Hematopoietic multipotent progenitor cell treated with erythropoietin and hydrocortisone succinate and interleukin-3 and kit ligand, for 6 days (in vitro differentiated cells): ENCODE results near the gene RHOB.
"Not testable (repeated sequence)": the region's sequence is repeated elsewhere in the genome, so short reads cannot be mapped to it uniquely, and the experiment has no call there.

Source experiments
- DNase-seq: peaks from one replicate; pipeline ENCODE4 v3.0.0-alpha.2; 2015

The RHOB gene

DNA sequence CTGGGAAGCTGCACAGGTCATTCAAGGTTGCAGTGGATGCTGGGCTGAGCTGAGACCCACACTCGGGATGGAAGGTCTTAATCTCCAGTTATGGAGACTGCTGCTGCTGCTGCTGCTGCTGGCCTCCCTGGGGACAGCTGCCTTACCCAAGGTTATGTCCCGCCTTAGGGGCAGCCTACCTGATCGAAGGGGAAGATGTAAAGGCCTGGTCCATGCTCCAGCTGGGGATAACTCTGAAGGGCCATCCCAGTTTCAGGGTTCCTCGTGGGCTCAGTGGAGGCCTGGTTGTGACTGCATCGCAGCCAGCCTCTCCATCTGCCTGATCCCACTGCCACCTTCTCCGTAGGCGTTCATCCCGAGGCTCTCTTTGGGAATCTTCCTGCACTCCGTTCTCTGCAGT is 33.0 kb downstream of the RHOB start:
- no peak for DNase-seq

DNA sequence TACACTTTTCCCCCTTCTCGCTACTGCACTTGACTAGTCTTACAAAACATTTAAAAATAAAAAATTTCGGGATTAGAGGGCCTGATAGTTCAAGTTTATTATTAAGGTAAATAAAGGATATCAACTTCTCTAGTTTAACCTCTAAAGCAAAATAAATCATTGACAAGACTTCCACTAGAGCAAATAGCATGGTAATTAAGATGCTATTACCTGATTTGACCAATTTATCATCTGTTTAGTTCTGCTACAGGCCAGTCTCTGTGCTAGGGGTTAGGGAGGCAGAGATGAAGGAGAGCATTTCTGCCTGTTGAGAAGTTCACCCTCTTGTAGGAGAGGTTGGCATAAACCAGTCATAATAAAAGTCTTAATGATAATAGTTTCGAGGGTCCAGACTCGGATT is 34.0 kb downstream of the RHOB start:
- DNase-seq: no peak

GRCh38 chr2:20481798-20482405 is 35.0 kb downstream of the RHOB start:
- no peak for DNase-seq

- DNase-seq: no peak
Measured at GRCh38 chr2:20482725-20483124, 35.9 kb downstream of the RHOB start.

DNA sequence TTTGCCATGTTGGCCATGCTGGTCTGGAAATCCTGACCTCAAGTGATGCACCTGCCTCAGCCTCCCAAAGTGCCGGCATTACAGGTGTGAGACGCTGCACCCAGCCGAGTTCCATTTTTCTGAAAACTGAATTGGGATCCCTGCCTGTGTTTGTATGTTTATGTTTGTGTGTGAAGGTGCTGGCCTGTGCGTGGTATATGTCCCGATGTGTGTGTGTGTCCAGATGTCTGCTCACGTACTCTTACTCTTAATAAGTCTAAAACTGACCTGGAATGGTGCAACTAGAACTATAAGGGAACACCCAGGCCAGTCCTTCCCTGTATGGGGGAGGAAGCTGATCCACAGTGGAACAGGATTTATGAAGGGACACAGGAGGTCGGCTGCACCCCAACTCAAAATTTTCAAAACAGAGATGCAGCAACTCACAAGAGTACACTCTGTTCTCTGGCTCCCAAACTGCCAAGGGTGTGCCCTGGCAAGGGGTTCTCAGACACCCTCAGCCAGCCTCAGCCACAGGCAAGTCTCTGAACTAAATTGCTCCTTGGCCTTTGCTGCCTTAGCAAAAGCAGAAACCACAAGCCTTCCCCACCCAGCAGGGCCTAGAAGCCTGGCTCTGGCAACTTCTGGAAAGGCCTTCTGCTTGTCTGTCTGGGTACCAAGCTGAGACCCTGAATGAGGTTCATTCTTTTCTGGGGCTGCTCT is 36.5 kb downstream of the RHOB start:
- DNase-seq: peak; percentile 50

DNA sequence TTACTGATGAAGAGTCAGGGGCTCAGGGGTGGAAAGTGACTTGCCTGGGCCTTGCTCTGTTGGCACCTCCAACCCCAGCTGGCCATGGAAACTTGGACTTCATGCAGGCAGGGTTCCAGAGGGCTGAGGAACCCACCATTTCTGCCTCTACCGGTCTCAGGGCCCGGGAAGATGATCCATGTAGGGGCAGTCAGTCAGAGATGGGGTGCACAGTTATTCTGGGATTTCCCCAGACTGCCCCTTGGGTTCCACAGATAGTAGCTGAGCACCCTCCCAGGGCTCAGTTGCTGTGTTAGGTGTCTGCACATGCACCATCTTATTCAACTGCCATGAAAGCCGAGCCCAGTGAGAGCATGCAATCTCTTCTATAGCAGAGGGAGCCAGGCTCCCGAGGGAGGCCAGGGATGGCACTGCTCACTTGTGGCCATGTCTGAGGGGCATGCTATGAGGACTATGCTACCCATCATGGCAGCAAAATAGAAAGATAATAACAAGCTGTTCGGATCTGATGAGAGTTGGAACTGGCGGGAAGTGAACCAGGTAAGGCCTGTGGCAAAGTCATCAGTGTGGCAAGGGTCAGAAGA is 37.3 kb downstream of the RHOB start:
- no peak for DNase-seq

DNA sequence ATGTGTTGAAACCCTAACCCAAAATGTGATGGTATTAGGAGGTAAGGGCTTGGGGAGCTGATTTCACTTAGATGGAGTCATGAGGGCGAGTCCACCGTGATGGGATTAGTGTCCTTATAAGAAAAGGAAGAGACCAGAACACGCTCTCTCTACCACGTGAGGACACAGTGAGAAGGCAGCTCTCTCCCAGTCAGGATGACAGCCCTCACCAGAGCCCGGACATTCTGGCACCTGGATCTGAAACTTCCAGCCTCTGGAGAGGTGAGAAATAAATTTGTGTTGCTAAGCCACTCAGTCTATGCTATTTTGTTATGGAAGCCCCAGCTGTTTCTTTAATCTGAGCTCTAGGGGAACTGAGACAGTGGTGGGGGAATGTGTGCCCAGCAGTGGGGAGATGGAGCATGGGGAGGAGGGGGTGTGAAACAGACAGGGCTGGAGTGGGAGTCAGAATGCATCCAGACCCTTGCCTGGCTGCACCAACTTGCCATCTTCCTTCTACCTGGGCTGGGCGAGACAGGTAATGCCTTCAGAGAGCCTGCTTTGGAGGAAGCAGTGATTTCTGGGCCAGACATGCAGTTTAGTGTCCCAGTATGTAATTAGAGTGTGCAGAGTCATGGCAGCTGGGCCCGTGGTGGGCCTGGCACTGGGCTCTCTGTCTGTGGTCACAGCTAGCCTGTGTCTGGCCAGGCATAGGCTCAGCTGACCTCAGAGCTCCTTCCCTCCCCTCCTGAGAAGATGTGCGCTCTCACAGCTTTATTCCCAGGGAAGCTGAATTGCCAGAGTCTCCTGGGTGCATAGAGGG is 38.1 kb downstream of the RHOB start:
- no peak for DNase-seq

DNA sequence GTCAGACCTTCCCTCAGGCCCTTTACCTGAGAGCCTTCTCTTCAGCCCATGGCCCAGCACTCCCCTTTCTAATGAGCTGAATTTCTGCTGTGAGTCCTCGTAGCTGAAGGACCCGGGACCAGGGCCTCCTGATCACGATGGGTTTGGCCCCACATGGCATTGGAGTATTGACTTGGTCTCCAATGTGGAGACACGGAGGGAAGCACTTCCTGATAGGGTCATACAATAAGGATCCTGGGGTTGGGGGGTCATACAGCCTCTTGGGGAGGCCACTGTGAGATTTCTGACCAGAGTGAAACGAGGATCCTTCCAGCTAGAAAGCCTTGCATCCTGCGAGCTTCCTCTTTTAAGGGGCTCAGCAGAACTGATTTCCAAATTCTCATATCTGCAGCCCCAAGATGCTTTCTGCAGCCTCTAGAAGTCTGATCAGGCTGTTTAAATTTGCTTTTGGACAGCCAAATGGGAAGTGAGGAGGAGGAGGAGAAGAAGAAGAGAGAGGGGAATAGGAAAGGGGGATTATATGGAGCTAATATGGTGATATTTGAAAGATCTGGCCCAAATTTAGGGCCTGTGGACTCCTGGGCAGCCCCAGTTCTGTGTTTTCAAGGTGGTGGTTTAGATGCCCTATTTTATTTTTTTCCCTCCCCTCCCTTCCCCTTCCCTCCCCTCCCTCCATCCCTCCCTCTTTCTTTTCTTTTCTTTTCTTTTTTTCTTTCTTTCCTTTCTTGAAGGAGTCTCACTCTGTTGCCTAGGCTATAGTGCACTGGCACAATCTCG is 38.9 kb downstream of the RHOB start:
- DNase-seq: no peak

DNA sequence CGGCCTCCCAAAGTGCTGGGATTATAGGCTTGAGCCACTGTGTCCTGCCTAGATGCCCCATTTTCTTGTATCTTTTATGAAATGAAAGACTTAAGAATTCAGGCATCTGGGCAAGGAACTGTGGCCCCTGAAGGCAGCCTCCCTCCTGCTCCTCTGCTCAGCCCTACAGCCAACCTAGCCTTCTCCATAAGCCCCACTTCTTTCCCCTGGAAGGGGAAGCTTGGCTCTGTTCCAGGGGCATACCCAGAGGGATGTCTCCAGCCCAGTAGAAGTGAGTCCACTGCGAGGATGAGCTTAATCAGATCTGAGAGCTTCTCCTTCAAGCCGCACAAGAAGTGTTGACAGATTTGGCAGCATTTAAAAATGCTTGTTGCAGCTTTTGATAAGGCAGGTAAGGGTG is 39.7 kb downstream of the RHOB start:
- DNase-seq: no peak

DNA sequence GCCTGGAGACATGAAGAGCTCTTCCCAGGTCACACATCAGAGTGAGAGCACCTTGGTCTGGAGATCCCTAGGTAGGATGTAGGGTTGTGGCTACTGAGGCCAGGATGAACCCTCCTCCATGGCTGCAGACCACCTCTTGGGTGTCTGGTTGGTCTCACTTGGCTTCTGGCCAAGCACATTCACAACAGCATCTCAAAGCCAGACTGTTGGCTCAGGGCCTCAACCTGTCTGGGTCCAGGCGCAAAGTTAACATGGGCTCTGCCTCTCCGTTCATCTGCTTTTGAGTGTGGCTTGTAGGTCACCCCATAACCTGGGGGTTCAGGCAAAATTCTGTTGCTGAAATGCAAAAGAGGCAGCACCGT is 40.1 kb downstream of the RHOB start:
- no peak for DNase-seq

DNA sequence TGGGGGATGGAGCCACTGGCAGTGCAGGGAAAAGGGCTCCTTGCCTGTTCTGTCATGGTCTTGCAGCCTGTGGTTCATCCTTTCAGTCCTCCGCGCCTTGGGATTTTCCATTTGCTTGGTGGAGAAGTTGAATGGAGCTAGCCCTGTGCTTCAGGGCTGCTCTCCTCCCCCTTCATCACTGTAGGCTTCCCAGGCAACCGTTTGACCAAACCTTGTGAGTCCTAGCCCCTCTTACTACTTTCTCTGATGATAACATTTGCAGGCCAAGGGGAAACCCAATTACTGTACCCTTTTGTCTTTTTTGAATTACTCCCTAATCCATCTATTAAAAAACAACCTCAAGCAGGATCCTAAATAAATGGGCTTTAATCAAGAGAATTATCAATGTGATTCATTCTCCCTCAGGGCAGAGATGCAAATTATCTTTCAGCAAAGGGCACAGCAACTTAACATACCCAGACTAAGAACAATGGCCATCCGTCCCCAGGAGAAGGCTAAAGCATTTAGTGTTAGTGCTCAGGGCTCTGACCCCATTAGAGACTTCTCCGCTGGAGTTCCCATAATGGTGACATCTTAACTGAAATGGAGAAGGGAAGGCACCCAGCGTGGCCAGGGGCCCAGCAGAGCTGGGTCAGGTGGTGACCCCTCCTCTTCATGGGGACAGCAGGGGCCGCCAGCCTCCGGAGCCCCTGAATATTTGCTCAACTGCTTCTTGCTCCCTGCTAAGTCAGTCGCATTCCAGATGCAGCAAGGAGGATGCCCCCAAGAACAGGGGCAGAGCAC is 40.7 kb downstream of the RHOB start:
- no peak for DNase-seq

GRCh38 chr2:20488201-20488641 is 41.3 kb downstream of the RHOB start:
- DNase-seq: no peak

GRCh38 chr2:20488782-20489181 is 41.9 kb downstream of the RHOB start:
- DNase-seq: no peak

- no peak for DNase-seq
Measured at GRCh38 chr2:20490300-20491181, 43.7 kb downstream of the RHOB start.

GRCh38 chr2:20491739-20492531 is 45.1 kb downstream of the RHOB start:
- DNase-seq: no peak

DNA sequence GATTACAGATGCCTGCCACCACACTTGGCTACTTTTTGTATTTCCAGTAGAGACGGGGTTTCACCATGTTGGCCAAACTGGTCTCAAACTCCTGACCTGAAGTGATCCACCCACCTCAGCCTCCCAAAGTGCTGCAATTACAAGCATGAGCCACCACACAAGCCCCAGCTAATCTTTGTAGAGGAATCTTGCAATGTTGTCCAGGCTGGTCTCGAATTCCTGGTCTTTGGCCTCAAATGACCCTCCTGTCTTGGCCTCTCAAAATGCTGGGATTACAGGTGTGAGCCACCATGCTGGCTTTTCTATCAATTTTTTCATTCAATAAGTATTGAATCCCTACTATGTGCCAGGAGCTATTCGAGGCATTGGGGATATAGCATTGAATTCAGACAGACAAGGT is 46.2 kb downstream of the RHOB start:
- DNase-seq: not testable (repeated sequence)

DNA sequence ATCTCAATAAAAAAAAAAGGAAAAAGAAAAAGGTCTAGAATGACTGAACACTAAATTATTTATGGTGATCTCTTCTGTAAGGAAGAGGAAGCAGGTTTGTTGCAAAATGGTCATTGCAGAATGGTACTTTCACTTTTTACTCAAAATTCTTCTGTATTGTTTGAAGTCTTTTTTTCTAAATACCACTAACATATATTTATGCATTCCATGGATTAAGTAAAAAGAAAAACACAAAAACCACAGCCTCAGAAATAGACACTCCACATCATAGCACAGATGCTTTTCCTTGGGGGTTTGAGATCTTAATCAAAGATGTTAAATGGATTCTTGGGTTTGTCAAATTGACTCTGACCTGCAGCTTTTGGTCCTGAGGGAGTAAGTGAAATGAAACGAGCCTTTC is 47.4 kb downstream of the RHOB start:
- no peak for DNase-seq

DNA sequence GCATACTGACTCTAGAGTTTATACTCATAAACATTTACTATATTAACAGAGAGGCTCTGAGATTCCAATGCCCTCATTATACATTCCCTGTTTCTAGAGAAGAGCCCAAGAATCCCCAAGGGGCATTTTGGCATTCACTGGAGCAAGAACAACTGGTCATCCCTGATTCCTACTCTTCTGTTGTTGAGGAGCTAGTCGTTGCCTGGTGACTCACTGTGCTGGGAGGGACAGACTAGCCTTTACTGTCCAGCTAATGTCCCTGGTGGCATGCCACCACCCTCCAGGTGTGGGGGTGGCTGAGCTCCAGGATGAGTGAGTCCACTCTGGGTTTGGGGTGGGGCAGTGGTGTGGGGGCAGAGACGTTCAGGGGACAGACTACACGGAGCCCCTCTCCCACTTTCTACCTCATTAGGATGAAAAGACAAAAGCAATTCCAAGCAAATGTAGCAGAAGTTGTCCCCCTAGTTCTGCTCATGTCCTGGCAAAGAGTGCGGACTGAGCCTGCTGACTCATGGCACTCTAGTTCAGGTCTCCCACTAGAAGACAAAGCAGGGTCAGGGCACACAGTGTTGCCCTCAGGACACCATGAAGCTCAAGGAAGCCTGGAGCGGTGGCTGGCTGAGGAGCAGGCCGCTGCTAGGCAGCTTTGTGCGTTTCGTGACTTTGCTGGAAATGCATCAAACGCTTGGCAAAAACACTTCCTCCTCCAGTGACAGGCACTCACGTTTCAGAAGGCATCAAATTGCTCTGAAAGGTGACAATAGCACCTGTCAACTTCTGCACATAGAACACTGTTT is 49.4 kb downstream of the RHOB start:
- no peak for DNase-seq

- no peak for DNase-seq
Measured at GRCh38 chr2:20496942-20497341, 50.1 kb downstream of the RHOB start.
